Nephron progenitor cell (in vitro differentiated cells): Measurements from ENCODE around the gene MYO7B.

Experiments used
- DNase-seq: peaks from one replicate; pipeline ENCODE4 v3.0.0; 2021
- H3K27ac Mint-ChIP-seq: 2 replicates; pipeline ENCODE4 v1.8.0; 2021; ENCODE audit warnings: mild to moderate bottlenecking, moderate library complexity, mixed read lengths
- H3K27me3 Mint-ChIP-seq: 2 replicates; pipeline ENCODE4 v1.8.0; 2021; ENCODE audit warnings: mild to moderate bottlenecking, low read depth, mixed read lengths; ENCODE audit not compliant: poor library complexity
- H3K36me3 Mint-ChIP-seq: 2 replicates; pipeline ENCODE4 v1.8.0; 2021; ENCODE audit warnings: low read depth, mixed read lengths
- H3K4me1 Mint-ChIP-seq: 2 replicates; pipeline ENCODE4 v1.8.0; 2021; ENCODE audit warnings: mixed read lengths
- H3K4me3 Mint-ChIP-seq: 2 replicates; pipeline ENCODE4 v1.8.0; 2021; ENCODE audit warnings: mild to moderate bottlenecking, moderate library complexity, mixed read lengths
- H3K9me3 Mint-ChIP-seq: 2 replicates; pipeline ENCODE4 v1.8.0; 2021; ENCODE audit warnings: mild to moderate bottlenecking, moderate library complexity, mixed read lengths
- TF ChIP-seq, protein P1 (sequence below): fragments of 200-600 bp; sonication (generic); IDR thresholded peaks from 2 replicates; pipeline ENCODE4 v1.5.0; 2021; ENCODE audit warnings: antibody characterized with exemption

The MYO7B gene

DNA sequence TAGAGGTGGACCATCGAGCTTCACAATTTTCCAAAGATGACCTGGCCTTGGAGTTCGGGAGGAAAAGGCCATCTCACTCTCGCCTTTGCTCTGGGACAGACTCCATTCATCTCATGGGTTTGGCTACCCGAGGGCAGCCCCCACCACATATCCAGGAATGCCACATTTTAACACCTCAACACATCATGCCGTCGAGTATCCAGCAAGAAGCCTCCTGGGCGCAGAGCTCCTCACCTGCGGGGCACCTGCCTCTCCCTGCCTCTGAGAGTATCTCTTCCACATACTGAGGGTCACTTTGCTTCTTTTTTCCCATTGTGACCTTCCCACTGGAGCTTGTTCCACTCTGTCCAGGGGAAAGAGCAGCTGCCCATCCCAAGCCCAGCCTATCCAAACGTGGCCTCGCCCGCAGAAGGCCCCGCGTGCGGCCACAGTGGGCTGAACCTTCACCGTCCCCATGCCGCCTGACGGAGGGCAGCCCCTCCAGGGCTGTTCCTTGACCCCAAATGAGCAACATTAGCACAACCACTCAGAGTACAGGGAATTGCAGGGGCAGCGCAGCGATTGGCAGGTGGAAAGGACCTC, 145.3 kb downstream of the MYO7B start:
- TF ChIP-seq, protein P1, sequence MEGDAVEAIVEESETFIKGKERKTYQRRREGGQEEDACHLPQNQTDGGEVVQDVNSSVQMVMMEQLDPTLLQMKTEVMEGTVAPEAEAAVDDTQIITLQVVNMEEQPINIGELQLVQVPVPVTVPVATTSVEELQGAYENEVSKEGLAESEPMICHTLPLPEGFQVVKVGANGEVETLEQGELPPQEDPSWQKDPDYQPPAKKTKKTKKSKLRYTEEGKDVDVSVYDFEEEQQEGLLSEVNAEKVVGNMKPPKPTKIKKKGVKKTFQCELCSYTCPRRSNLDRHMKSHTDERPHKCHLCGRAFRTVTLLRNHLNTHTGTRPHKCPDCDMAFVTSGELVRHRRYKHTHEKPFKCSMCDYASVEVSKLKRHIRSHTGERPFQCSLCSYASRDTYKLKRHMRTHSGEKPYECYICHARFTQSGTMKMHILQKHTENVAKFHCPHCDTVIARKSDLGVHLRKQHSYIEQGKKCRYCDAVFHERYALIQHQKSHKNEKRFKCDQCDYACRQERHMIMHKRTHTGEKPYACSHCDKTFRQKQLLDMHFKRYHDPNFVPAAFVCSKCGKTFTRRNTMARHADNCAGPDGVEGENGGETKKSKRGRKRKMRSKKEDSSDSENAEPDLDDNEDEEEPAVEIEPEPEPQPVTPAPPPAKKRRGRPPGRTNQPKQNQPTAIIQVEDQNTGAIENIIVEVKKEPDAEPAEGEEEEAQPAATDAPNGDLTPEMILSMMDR, result no peak
- no peak for DNase-seq
- no peaks in the 10 kb centered on the region for H3K9me3 Mint-ChIP-seq
- H3K4me3 Mint-ChIP-seq, result no peak overlapping the region
- H3K4me1 Mint-ChIP-seq, result peaks cover 5% of the 10 kb centered on the region
- H3K27me3 Mint-ChIP-seq, result peaks cover 43% of the 10 kb centered on the region
- no peaks in the 10 kb centered on the region for H3K36me3 Mint-ChIP-seq
- H3K27ac Mint-ChIP-seq, result no peak overlapping the region

DNA sequence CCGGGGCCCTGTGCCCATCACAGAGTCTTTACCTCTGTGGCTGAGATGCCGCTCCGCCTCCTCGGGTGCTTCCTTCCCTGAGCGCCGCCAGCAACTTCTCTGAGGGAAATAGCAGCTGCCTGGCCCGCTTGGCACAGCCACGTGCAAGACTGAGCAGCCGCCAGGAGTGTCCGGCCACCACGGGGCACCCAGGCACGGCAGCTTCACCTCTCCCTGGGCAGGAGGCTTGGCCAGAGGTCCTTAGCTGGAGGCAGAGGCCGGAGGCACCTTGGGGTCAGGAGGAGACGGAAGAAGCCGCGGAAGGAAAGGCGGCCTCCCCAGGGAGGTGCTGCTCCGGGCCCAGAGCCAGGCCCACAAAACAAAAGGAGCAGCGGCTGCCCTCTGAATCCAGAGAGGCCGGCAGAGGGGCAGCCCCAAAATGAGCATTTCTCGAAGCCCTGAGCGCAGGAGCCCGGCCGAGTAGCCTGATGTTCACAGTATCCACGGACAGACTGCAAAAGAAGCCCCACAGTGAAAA, 145.9 kb downstream of the MYO7B start:
- H3K27me3 Mint-ChIP-seq, result peaks cover 40% of the 10 kb centered on the region
- no peaks in the 10 kb centered on the region for H3K4me1 Mint-ChIP-seq
- no peak for DNase-seq
- no peaks in the 10 kb centered on the region for H3K36me3 Mint-ChIP-seq
- H3K27ac Mint-ChIP-seq, result no peak overlapping the region
- TF ChIP-seq, protein P1, result no peak
- H3K4me3 Mint-ChIP-seq, result no peak overlapping the region
- no peaks in the 10 kb centered on the region for H3K9me3 Mint-ChIP-seq

DNA sequence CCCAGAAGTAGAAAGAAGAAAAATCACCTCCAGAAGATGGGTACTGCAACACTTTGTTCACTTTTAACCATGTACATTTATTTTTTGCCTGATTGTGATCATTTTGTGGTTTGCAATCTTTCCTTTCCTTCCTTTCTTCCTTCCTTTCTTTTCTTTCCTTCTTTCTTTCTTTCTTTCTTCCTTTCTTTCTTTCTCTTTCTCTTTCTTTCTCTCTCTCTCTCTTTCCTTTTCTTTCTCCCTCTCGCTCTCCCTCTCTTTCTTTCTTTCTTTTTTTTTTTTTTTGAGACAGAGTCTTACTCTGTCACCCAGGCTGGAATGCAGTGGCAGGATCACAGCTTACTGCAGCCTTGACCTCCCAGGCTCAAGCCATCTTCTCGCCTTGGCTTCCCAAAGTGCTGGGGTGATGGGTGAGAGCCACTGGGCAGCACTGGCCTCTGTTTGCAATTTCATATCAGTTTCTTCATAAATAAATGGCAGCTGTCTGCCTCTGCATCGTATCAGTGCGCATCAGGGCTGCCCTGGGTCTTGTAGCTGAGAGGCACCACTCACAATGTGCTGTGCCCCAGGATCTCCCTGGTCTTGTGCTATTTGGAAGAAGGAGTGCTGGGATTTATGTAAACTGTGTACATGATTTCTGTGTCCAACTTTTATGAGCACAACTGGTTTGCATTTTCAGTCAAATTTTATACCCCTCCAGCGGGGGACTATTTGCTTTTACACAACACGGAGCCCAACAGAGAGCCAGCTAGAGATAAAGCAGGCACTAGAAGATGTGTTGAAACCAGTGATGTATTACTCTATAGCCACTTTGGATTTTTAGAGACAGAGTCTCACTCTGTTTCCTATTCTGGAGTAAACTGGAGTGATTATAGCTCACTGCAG, 146.7 kb downstream of the MYO7B start:
- TF ChIP-seq, protein P1, result no peak
- Mint-ChIP-seq H3K9me3 (no peaks in the 10 kb centered on the region), H3K36me3 (no peaks in the 10 kb centered on the region), H3K27ac (no peak overlapping the region), H3K4me1 (no peaks in the 10 kb centered on the region), H3K4me3 (no peak overlapping the region), H3K27me3 (peaks cover 40% of the 10 kb centered on the region)
- DNase-seq, result no peak

DNA sequence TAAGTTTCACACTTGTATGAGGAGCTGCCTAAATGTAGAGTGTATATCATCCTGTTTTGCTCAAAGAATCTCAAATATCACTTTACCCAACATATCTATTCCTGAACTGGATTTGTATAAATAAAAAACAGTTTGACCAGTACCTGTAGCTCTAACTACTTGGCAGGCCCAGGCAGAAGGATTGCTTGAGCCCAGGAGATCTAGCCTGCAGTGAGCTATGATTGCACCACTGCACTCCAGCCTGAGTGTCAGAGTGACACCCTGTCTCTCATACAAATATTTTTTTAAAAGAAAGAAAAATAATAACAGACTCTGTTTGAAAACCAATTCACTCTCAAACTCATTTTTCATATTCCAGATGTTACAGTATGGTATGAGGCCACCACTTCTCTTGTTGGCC, 147.6 kb downstream of the MYO7B start:
- H3K27ac Mint-ChIP-seq, result no peak overlapping the region

DNA sequence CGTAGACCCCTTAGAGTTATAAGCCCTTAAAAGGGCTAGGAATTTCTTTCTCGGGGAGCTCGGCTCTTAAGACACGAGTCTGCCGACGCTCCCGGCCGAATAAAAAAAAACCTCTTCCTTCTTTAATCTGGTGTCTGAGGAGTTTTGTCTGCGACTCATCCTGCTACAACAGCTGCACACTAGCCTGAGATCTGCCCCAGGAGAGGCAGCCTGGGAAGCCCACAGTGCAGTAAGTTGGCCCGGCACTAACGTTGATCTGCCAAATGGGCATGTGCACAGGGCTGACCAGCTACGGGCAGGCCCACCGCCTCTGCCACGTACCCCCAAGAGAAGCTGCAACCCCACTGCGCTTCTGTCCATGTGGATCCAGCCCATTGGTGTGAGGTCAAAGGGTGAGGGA, 148.3 kb downstream of the MYO7B start:
- Mint-ChIP-seq H3K9me3 (peaks cover 10% of the 10 kb centered on the region), H3K27ac (no peak overlapping the region), H3K27me3 (peaks cover 26% of the 10 kb centered on the region), H3K36me3 (no peaks in the 10 kb centered on the region), H3K4me1 (no peaks in the 10 kb centered on the region), H3K4me3 (no peak overlapping the region)
- TF ChIP-seq, protein P1, result no peak
- DNase-seq, result no peak

More for the DNA sequence above, 147.6 kb downstream of the MYO7B start:
- DNase-seq, result no peak
- Mint-ChIP-seq H3K36me3 (no peaks in the 10 kb centered on the region), H3K4me3 (no peak overlapping the region), H3K4me1 (no peaks in the 10 kb centered on the region), H3K27me3 (peaks cover 33% of the 10 kb centered on the region), H3K9me3 (peaks cover 3% of the 10 kb centered on the region)
- TF ChIP-seq, protein P1, result no peak
